ENCODE measurements around the gene ARHGAP26. TPM values are rescaled to one million over a fixed set of nuclear protein-coding genes. Genes with fewer than 3 reads are reported as not detected.

Gene ARHGAP26
- total and polyA plus RNA-seq, 9 donors = 1.9 to 47.1 (median 12.0) TPM

- no peak for DNase-seq
- 86 to 96% (median 86%) methylated on average over 2 of the region's 2 CpGs for WGBS, 3 donors
- no peak for TF ChIP-seq EP300 (IDR thresholded peaks at IDR 0.05)
- no peak for TF ChIP-seq POLR2A (IDR thresholded peaks at IDR 0.05)
- no peak for TF ChIP-seq CTCF (IDR thresholded peaks at IDR 0.05)
- Histone ChIP-seq H3K9me3 (no peaks in the 10 kb centered on the region), H3K27ac (no peak overlapping the region), H3K27me3 (no peaks in the 10 kb centered on the region), H3K4me1 (ENCODE audit: insufficient read depth) (no peaks in the 10 kb centered on the region), H3K4me3 (no peak overlapping the region), H3K36me3 (no peaks in the 10 kb centered on the region)
- intact Hi-C loops (cut with DNase I) = no loop called here
Observed at GRCh38 chr5:143030349-143030748, 260.2 kb downstream of the ARHGAP26 start.

GRCh38 chr5:143031781-143032580, 261.8 kb downstream of the ARHGAP26 start:
- no peaks in the 10 kb centered on the region for H3K36me3 ChIP-seq
- no peak overlapping the region for H3K4me3 ChIP-seq
- no peak for DNase-seq
- H3K9me3 ChIP-seq = no peaks in the 10 kb centered on the region
- no peaks in the 10 kb centered on the region for H3K4me1 ChIP-seq (ENCODE audit: insufficient read depth)
- intact Hi-C loops (cut with DNase I) = no loop called here
- no peaks in the 10 kb centered on the region for H3K27me3 ChIP-seq
- no peak overlapping the region for H3K27ac ChIP-seq
- TF ChIP-seq EP300 (IDR thresholded peaks at IDR 0.05) (no peak), POLR2A (IDR thresholded peaks at IDR 0.05) (no peak), CTCF (IDR thresholded peaks at IDR 0.05) (no peak)
- 80 to 92% (median 85%) methylated on average over 13 of the region's 13 CpGs for WGBS, 3 donors

GRCh38 chr5:143032581-143032836, 262.3 kb downstream of the ARHGAP26 start:
- no peak overlapping the region for H3K4me3 ChIP-seq
- no peak for DNase-seq
- no peaks in the 10 kb centered on the region for H3K9me3 ChIP-seq
- H3K27me3 ChIP-seq = no peaks in the 10 kb centered on the region
- intact Hi-C loops (cut with DNase I) = no loop called here
- 29 to 45% (median 39%) methylated on average over 1 of the region's 1 CpG for WGBS, 3 donors
- no peak for TF ChIP-seq EP300 (IDR thresholded peaks at IDR 0.05)
- TF ChIP-seq POLR2A (IDR thresholded peaks at IDR 0.05) = no peak
- no peak for TF ChIP-seq CTCF (IDR thresholded peaks at IDR 0.05)
- H3K4me1 ChIP-seq (ENCODE audit: insufficient read depth) = no peaks in the 10 kb centered on the region
- no peaks in the 10 kb centered on the region for H3K36me3 ChIP-seq
- H3K27ac ChIP-seq = no peak overlapping the region

- no peak overlapping the region for H3K4me3 ChIP-seq
- no peaks in the 10 kb centered on the region for H3K4me1 ChIP-seq (ENCODE audit: insufficient read depth)
- H3K9me3 ChIP-seq = no peaks in the 10 kb centered on the region
- WGBS, 3 donors = 38 to 45% (median 43%) methylated on average over 10 of the region's 10 CpGs
- no peak for TF ChIP-seq EP300 (IDR thresholded peaks at IDR 0.05)
- TF ChIP-seq CTCF (IDR thresholded peaks at IDR 0.05) = no peak
- no peak for TF ChIP-seq POLR2A (IDR thresholded peaks at IDR 0.05)
- intact Hi-C loops (cut with DNase I) = no loop called here
- no peaks in the 10 kb centered on the region for H3K27me3 ChIP-seq
- no peaks in the 10 kb centered on the region for H3K36me3 ChIP-seq
- H3K27ac ChIP-seq = no peak overlapping the region
- DNase-seq = no peak
Observed at GRCh38 chr5:143033535-143034250, 263.5 kb downstream of the ARHGAP26 start.
